ENCODE results near the gene ATP1B4.
A peak's percentile ranks its signal among the peaks of the same experiment; 100 is the strongest.
"Not testable (repeated sequence)": the region's sequence is repeated elsewhere in the genome, so short reads cannot be mapped to it uniquely, and the experiment has no call there.

ATP1B4 gene

GRCh38 chrX:120361764-120362305, at the start of gene ATP1B4:
Gene ATP1B4, plus strand, starts transcription at chrX:120362089. Its CDS starts 80 bp downstream, at chrX:120362169.
- DNase-seq, result no peak

GRCh38 chrX:120315776-120316175, 46.1 kb upstream of the ATP1B4 start:
- DNase-seq, result no peak

- no peak for DNase-seq
Observed at GRCh38 chrX:120316587-120317283, 45.2 kb upstream of the ATP1B4 start.

- no peak for DNase-seq
Observed at GRCh38 chrX:120318411-120318810, 43.5 kb upstream of the ATP1B4 start.

- no peak for DNase-seq
Observed at GRCh38 chrX:120321520-120322281, 40.2 kb upstream of the ATP1B4 start.

GRCh38 chrX:120331116-120331515, 30.8 kb upstream of the ATP1B4 start:
- no peak for DNase-seq

GRCh38 chrX:120332394-120332793, 29.5 kb upstream of the ATP1B4 start:
- no peak for DNase-seq

GRCh38 chrX:120334151-120334550, 27.7 kb upstream of the ATP1B4 start:
- no peak for DNase-seq

GRCh38 chrX:120334603-120335002, 27.3 kb upstream of the ATP1B4 start:
- DNase-seq, result no peak

- DNase-seq, result no peak
Observed at GRCh38 chrX:120335289-120335688, 26.6 kb upstream of the ATP1B4 start.

GRCh38 chrX:120336899-120337298, 25.0 kb upstream of the ATP1B4 start:
- DNase-seq, result no peak

- DNase-seq, result not testable (repeated sequence)
Observed at GRCh38 chrX:120344566-120344965, 17.3 kb upstream of the ATP1B4 start.

- DNase-seq, result no peak
Observed at GRCh38 chrX:120350450-120351138, 11.3 kb upstream of the ATP1B4 start.

GRCh38 chrX:120356084-120356483, 5.8 kb upstream of the ATP1B4 start:
- DNase-seq, result no peak

- no peak for DNase-seq
Observed at GRCh38 chrX:120357186-120357585, 4.7 kb upstream of the ATP1B4 start.

GRCh38 chrX:120358737-120359456, 3.0 kb upstream of the ATP1B4 start:
- DNase-seq, result peak; percentile 6

- DNase-seq, result no peak
Observed at GRCh38 chrX:120365320-120365719, 3.4 kb downstream of the ATP1B4 start.

GRCh38 chrX:120365968-120366367, 4.1 kb downstream of the ATP1B4 start:
- DNase-seq, result no peak

GRCh38 chrX:120366794-120367193, 4.9 kb downstream of the ATP1B4 start:
- no peak for DNase-seq

GRCh38 chrX:120367402-120368109, 5.7 kb downstream of the ATP1B4 start:
- DNase-seq, result no peak

GRCh38 chrX:120372667-120373370, 10.9 kb downstream of the ATP1B4 start:
- no peak for DNase-seq

All from NCI-H345 (cell line).